ENCODE data around the gene HOXA9. TPM values are rescaled to one million over a fixed set of nuclear protein-coding genes. Genes with fewer than 3 reads are reported as not detected.

Gene HOXA9
- total RNA-seq, 2 donors from 2014 or later = 14.7 to 57.0 TPM

- Histone ChIP-seq H3K4me1 (replicated peaks) (peaks cover 3% of the 10 kb centered on the region), H3K27ac (peak overlapping the region; percentile 80 to 87), H3K9me3 (no peaks in the 10 kb centered on the region), H3K4me3 (peak overlapping the region; percentile 50), H3K27me3 (replicated peaks; ENCODE audit: insufficient read depth) (no peaks in the 10 kb centered on the region), H3K36me3 (no peaks in the 10 kb centered on the region)
- WGBS = 19% methylated on average over 18 of the region's 26 CpGs
- intact Hi-C loops (cut with DNase I) = loop anchor here (2.0 kb wide), 1 partner anchor 17 kb away; no protein-coding TSS in a partner anchor
- peak; percentile 56 for DNase-seq (ENCODE audit: low spot score)
- TF ChIP-seq POLR2AphosphoS5 (IDR thresholded peaks at IDR 0.05) (no peak), CTCF (IDR thresholded peaks at IDR 0.05) (no peak), POLR2A (IDR thresholded peaks at IDR 0.05) (no peak)
Measured at GRCh38 chr7:27113991-27114769, 51.2 kb downstream of the HOXA9 start.

- Histone ChIP-seq H3K9me3 (no peaks in the 10 kb centered on the region), H3K36me3 (no peaks in the 10 kb centered on the region), H3K27me3 (replicated peaks; ENCODE audit: insufficient read depth) (no peaks in the 10 kb centered on the region), H3K27ac (peak overlapping the region; percentile 80 to 87), H3K4me1 (replicated peaks) (peaks cover 3% of the 10 kb centered on the region), H3K4me3 (peak overlapping the region; percentile 50)
- WGBS = 16% methylated on average over 30 of the region's 57 CpGs
- peak; percentile 80 for DNase-seq (ENCODE audit: low spot score)
- TF ChIP-seq POLR2AphosphoS5 (IDR thresholded peaks at IDR 0.05) = peak; percentile 80
- no peak for TF ChIP-seq CTCF (IDR thresholded peaks at IDR 0.05)
- peak; percentile 65 for TF ChIP-seq POLR2A (IDR thresholded peaks at IDR 0.05)
- intact Hi-C loops (cut with DNase I) = loop anchor here (2.0 kb wide), 1 partner anchor 16 kb away; no protein-coding TSS in a partner anchor
Measured at GRCh38 chr7:27112955-27113949, 52.1 kb downstream of the HOXA9 start.

MicroRNAs encoded within 50 kb of the gene (microRNA counts, 767-probe panel; counts per million panel counts)
- microRNA hsa-miR-196b-5p = 4,337 to 4,346 counts per million in 2 donors

Small RNA genes within 50 kb of the gene (microRNA-seq; reads per million reads assigned to microRNA genes)
- gene MIR196B = 7,351 reads per million, percentile 95 among the genes with 10 or more reads in this experiment

Small RNA genes within 50 kb of the gene (small RNA-seq; reads per million reads assigned to genes)
- gene AC004080.5 = 0 reads per million in 2 donors
- gene RF02140 = 0 reads per million in 2 donors
- gene RF02141 = 0 reads per million in 2 donors

Other genes starting within 250 kb of the HOXA9 start
- gene HOXA1, start 69.5 kb downstream of the HOXA9 start, total RNA-seq = 1 to 10 TPM in 1 of 2 donors, not detected in 1; 2.1 TPM
- gene HOXA2, start 62.9 kb downstream of the HOXA9 start, total RNA-seq = 1 to 10 TPM in 1 of 2 donors, not detected in 1; 1.4 TPM
- 1 to 10 TPM; 1.4 to 1.8 TPM for gene HOXA4, start 34.8 kb downstream of the HOXA9 start, total RNA-seq
- 10 to 100 TPM in 1 of 2 donors, 1 to 10 TPM in 1; 3.7 to 12.9 TPM for gene HOXA5, start 21.9 kb downstream of the HOXA9 start, total RNA-seq
- gene HOXA6, start 17.8 kb downstream of the HOXA9 start, total RNA-seq = 1 to 10 TPM; 6.9 to 7.5 TPM
- 1 to 10 TPM; 2.8 to 3.1 TPM for gene HOXA3, start 13.0 kb downstream of the HOXA9 start, total RNA-seq
- gene HOXA7, start 8.9 kb downstream of the HOXA9 start, total RNA-seq = 1 to 10 TPM; 2.2 to 4.6 TPM
- gene HOXA10, start 8.8 kb upstream of the HOXA9 start, total RNA-seq = 10 to 100 TPM; 25.8 to 65.6 TPM
- 1 to 10 TPM; 8.5 to 9.8 TPM for gene HOXA11, start 19.7 kb upstream of the HOXA9 start, total RNA-seq
- gene HOXA13, start 34.6 kb upstream of the HOXA9 start, total RNA-seq = 10 to 100 TPM; 19.1 to 50.4 TPM
- 1 to 10 TPM; 5.1 to 5.9 TPM for gene EVX1, start 77.3 kb upstream of the HOXA9 start, total RNA-seq